Esophagus squamous epithelium (tissue), 5 donors: ENCODE results near the gene CDH8. TPM values are rescaled to one million over a fixed set of nuclear protein-coding genes. Genes with fewer than 3 reads are reported as not detected.
"Not testable (repeated sequence)": the region's sequence is repeated elsewhere in the genome, so short reads cannot be mapped to it uniquely, and the experiment has no call there.

Experiments used
- DNase-seq: peaks from one replicate; lab custom pipeline; 2025; lab: John Stamatoyannopoulos, UW
- H3K27ac ChIP-seq, 4 donors: fragments of 200-600 bp; sonication (generic); one replicate each; pipeline ENCODE4 v1.5.1; 2016 to 2019; ENCODE audit warnings: mild to moderate bottlenecking in 1 of 4
- H3K27me3 ChIP-seq, 4 donors: fragments of 200-600 bp; sonication (generic); 1 replicate in 3 of 4; 2 replicates in 1 of 4; pipeline versions ENCODE4 v1.5.1 to v1.6.0; 2017 to 2021; ENCODE audit warnings: antibody characterized with exemption in 1 of 4
- H3K36me3 ChIP-seq, 3 donors: fragments of 200-600 bp; sonication (generic); one replicate each; pipeline ENCODE4 v1.5.1; 2016 to 2019
- H3K4me1 ChIP-seq, 3 donors: fragments of 200-600 bp; sonication (generic); one replicate each; pipeline ENCODE4 v1.5.1; 2017 to 2019
- H3K4me3 ChIP-seq, 4 donors: fragments of 200-600 bp; sonication (generic); 1 replicate in 3 of 4; 2 replicates in 1 of 4; pipeline ENCODE4 v1.5.1; 2016 to 2019; ENCODE audit warnings: mild to moderate bottlenecking in 2 of 4, moderate library complexity in 1 of 4
- H3K9me3 ChIP-seq, 3 donors: fragments of 200-600 bp; sonication (generic); one replicate each; pipeline ENCODE4 v1.5.1; 2016 to 2019
- CTCF ChIP-seq, 6 experiments: fragments of 450-650 bp in 4 of 6; fragments of 200-600 bp in 2 of 6; sonication (generic) in 2 of 6; IDR thresholded peaks; one replicate each; pipeline ENCODE4 v1.5.1; 2016 to 2019; ENCODE audit warnings: antibody characterized with exemption in 6 of 6, mild to moderate bottlenecking in 4 of 6, moderate library complexity in 4 of 6
- POLR2A ChIP-seq, 4 donors: fragments of 450-650 bp; IDR thresholded peaks; one replicate each; pipeline ENCODE4 v1.6.1; 2017; ENCODE audit warnings: antibody characterized with exemption in 4 of 4, mild to moderate bottlenecking in 4 of 4, moderate library complexity in 3 of 4
- WGBS, 2 donors: methylation state at CpG; one replicate each; pipeline ENCODE4 v1.1.5; 2018; 5-methylcytosine and 5-hydroxymethylcytosine counted together
- intact Hi-C: fragments of 100-400 bp; cut with DNase I; formaldehyde crosslinking; loops from one replicate; pipeline ENCODE4 v1.15.0; 2022
- total RNA-seq, 4 donors: library from RNA; depleted of rRNA; stranded (reverse); fragments of >200 nt; gene quantifications; one replicate each; pipeline ENCODE4 v1.1.0, GENCODE V29; 2016
- donor health status: DM: yes; HTN: yes; CAD: no.

CDH8 gene
- total RNA-seq, 4 donors from 2014 or later = 0.27 to 1.8 (median 0.81) TPM

DNA sequence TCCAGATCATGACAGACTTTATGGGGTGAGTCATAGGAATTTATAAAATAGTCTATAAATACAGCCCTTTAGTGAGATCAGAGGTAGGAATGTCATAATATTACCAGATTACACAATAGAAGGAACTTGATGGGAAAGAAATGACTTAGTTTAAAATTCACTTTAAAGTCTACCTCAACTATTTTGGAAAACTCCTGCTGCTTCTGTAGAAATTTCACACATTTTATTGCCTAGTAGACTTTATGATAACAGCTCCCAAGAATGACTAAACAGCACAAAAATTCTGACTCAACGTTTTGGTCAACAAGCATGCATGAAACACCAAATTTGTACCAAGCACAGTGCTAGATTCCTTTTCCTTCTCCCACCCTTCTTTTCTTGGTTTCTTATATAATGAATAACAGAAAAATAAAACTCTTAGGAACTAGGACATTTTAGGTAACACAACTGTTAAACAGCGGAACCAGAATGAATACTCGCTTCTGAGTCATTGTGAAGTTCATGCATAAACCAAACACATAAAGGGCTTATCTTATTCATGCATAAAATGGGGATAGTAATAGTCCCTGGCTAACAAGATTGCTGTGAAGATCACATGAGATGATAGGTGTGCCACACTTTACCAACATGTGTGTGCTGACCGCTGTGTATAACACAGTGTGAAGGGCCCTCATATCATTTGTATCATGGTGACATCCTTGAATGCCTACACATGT is 243.9 kb downstream of the CDH8 start:
- no peaks in the 10 kb centered on the region for H3K36me3 ChIP-seq

GRCh38 chr16:61791464-61791863 is 244.8 kb downstream of the CDH8 start:
- Histone ChIP-seq H3K27ac (no peak overlapping the region), H3K9me3 (peaks cover 0 to 5% (median 0%) of the 10 kb centered on the region in 3 donors), H3K4me1 (no peaks in the 10 kb centered on the region), H3K4me3 (no peak overlapping the region), H3K36me3 (no peaks in the 10 kb centered on the region), H3K27me3 (no peaks in the 10 kb centered on the region)
- 45 to 78% methylated on average over 2 of the region's 2 CpGs for WGBS, 2 donors
- no peak for TF ChIP-seq POLR2A (IDR thresholded peaks at IDR 0.05)
- no peak for TF ChIP-seq CTCF (IDR thresholded peaks at IDR 0.05)
- DNase-seq = no peak
- intact Hi-C loops = no loop called here

More for the DNA sequence above, 243.9 kb downstream of the CDH8 start:
- Histone ChIP-seq H3K4me3 (no peak overlapping the region), H3K27me3 (no peaks in the 10 kb centered on the region), H3K4me1 (no peaks in the 10 kb centered on the region), H3K27ac (no peak overlapping the region), H3K9me3 (peaks cover 0 to 5% (median 0%) of the 10 kb centered on the region in 3 donors)
- intact Hi-C loops = no loop called here
- no peak for TF ChIP-seq CTCF (IDR thresholded peaks at IDR 0.05)
- no peak for TF ChIP-seq POLR2A (IDR thresholded peaks at IDR 0.05)
- 73 to 76% methylated on average over 4 of the region's 4 CpGs for WGBS, 2 donors
- no peak for DNase-seq

GRCh38 chr16:61781855-61782254 is 254.4 kb downstream of the CDH8 start:
- H3K36me3 ChIP-seq, H3K9me3 ChIP-seq, H3K4me1 ChIP-seq, H3K27ac ChIP-seq, H3K4me3 ChIP-seq, DNase-seq, intact Hi-C loops, H3K27me3 ChIP-seq: not testable (repeated sequence)
- 77 to 93% methylated on average over 8 to 13 of the region's 16 CpGs for WGBS, 2 donors

GRCh38 chr16:61780161-61780560 is 256.1 kb downstream of the CDH8 start:
- TF ChIP-seq POLR2A (IDR thresholded peaks at IDR 0.05) = no peak
- no peak for TF ChIP-seq CTCF (IDR thresholded peaks at IDR 0.05)
- 23 to 32% methylated on average over 1 of the region's 1 CpG for WGBS, 2 donors
- no peak for DNase-seq
- intact Hi-C loops = no loop called here
- H3K4me3 ChIP-seq = no peak overlapping the region
- no peaks in the 10 kb centered on the region for H3K36me3 ChIP-seq
- no peaks in the 10 kb centered on the region for H3K4me1 ChIP-seq
- no peaks in the 10 kb centered on the region for H3K9me3 ChIP-seq
- no peaks in the 10 kb centered on the region for H3K27me3 ChIP-seq
- H3K27ac ChIP-seq = no peak overlapping the region

DNA sequence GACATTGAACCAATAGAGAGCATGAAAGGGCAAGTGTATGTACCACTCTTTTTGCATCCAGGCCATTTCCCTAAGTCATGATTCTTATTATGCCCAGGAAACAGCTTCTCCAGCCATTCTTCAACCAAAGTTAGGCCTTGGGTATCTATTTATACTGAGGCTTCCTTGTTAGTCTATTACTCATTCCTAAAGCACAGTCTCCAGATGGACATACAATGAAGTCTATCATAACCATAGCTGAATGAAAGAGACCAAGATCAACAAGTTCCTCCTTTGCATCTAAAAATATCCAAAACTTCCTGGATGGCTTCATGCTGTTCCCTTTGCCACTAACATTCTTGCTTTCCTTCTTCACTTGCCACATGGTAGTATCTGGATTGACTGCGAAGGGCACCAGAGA is 265.9 kb downstream of the CDH8 start:
- TF ChIP-seq CTCF (IDR thresholded peaks at IDR 0.05) (no peak), POLR2A (IDR thresholded peaks at IDR 0.05) (no peak)
- Histone ChIP-seq H3K27ac (no peak overlapping the region), H3K4me3 (no peak overlapping the region), H3K36me3 (no peaks in the 10 kb centered on the region), H3K9me3 (no peaks in the 10 kb centered on the region), H3K4me1 (no peaks in the 10 kb centered on the region), H3K27me3 (no peaks in the 10 kb centered on the region)
- DNase-seq = no peak
- 75 to 82% methylated on average over 1 of the region's 1 CpG for WGBS, 2 donors
- intact Hi-C loops = no loop called here
